Measurements from ENCODE around the gene CHRNA9.
"Not testable (repeated sequence)": the region's sequence is repeated elsewhere in the genome, so short reads cannot be mapped to it uniquely, and the experiment has no call there.

CHRNA9 gene

DNA sequence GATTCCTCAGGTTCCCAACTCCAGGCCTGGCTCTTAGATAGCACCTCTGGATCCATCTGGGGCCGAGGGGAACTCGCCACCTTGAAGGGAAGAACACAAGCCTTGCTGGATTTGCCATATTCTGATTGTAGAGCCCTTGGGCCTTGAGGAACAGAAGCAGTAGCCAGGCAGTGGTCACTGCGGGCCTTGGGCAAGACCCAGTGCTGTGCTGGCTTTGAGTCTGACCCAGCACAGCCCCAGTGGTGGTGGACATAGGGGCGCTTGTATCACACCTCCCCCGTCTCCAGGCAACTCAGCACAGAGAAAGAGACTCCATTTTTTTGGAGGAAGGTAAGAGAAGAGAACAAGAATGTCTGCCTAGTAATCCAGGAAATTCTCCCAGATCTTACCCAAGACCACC lies 45.5 kb downstream of the CHRNA9 start:
- no peak for DNase-seq (ENCODE audit: low read depth)

DNA sequence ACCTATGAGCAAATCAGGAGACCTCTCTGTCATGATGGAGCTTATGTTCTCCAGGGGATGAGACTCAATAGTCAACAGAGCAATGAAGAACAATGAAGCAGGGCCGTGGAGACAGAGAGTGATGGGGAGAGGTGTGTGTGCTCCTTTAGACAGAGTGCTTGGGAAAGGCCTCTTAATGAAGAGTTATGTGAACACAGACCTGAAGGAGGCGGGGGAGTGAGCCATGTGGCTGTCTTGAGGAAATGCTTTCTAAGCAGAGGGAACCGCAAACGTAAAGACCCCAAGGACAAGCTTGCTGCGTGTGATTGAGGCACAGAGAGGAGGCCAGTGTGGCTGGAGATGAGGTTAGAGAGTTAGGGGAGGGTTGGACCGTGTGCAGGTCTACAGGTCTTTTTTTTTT lies 53.1 kb downstream of the CHRNA9 start:
- DNase-seq (ENCODE audit: low read depth) = no peak

DNA sequence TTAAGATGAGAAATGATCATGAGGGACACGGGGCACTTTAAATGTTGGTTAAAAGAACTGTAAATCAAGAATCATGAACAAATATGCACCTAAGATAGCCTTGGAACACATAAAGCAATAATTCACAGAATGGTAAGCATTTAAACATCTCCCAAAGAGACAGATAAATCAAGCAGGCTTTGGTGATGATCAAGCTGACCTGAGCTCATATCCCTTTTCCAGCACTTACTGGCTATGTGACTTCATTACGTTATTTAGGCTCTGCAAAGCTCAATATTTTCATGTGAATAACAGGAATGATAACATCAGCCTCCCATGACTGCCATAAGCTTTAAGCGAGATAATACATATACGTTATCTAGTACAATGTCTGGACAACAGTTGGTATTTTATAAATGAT lies 54.9 kb downstream of the CHRNA9 start:
- DNase-seq (ENCODE audit: low read depth) = no peak

DNA sequence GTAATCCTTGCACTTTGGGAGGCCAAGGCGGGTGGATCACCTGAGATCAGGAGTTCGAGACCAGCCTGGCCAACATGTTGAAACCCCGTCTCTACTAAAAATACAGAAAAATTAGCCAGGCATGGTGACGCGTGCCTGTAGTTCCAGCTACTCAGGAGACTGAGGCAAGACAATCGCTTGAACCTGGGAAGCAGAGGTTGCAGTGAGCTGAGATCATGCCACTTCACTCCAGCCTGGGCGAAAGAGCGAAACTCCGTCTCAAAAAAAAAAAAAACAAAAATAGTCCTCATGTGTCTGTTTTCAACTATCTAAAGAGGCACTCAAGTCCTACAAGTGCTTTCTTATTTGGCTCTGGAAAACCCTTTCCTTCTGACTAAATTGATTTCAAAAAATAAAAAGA lies 57.1 kb downstream of the CHRNA9 start:
- not testable (repeated sequence) for DNase-seq (ENCODE audit: low read depth)

DNA sequence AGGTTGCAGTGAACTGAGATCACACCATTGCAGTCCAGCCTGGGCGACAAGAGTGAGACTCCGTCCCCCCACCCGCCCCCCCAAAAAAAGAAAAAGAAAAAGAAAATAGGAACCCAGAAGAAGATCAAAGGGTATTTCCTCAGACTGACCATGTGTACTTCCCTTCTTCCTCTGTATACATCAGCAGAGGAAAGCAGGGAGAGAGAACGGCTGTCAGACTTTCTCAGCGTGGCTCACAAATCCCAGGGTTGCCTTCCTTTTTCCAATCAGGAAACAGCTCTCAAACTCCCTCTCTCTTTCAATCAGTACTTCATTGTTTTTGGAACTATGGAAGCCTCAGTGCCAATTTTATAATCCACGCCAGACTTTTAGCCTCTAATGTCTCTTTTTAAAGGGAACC lies 59.1 kb downstream of the CHRNA9 start:
- DNase-seq (ENCODE audit: low read depth) = no peak

DNA sequence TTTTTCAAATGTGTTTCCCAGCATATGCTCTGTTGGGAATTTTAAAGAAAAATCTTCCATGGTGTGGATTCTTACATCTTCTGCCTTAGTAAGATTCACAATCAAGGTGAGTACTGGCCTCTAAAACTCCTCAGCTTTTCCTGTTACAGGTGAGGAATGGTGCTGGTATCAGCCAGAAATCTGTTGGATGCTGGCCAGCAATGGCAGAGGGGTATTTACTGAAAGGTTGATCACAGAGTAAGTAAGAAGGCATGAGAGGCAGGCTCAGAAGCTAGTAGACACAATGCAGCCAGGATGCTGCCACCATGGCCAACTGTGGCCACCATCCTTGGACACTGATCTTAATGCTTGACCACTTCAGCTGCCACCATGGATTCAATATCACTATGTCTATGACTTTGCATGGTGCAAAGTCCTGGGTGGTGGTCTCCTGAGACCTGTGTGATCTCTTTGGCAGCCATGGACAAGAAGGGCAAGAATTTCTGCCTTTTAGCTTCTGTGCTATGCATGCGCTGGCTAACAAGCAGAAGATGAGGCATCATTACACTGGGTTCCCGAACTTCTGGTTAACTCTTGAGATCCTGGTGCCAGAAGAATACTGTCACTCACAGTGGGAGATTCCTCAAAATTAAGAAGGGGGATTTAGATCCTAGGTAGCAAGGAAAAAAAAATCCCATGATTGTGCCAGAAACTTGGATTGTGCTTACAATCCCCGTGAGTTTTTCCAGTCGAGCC lies 60.2 kb downstream of the CHRNA9 start:
- no peak for DNase-seq (ENCODE audit: low read depth)

DNA sequence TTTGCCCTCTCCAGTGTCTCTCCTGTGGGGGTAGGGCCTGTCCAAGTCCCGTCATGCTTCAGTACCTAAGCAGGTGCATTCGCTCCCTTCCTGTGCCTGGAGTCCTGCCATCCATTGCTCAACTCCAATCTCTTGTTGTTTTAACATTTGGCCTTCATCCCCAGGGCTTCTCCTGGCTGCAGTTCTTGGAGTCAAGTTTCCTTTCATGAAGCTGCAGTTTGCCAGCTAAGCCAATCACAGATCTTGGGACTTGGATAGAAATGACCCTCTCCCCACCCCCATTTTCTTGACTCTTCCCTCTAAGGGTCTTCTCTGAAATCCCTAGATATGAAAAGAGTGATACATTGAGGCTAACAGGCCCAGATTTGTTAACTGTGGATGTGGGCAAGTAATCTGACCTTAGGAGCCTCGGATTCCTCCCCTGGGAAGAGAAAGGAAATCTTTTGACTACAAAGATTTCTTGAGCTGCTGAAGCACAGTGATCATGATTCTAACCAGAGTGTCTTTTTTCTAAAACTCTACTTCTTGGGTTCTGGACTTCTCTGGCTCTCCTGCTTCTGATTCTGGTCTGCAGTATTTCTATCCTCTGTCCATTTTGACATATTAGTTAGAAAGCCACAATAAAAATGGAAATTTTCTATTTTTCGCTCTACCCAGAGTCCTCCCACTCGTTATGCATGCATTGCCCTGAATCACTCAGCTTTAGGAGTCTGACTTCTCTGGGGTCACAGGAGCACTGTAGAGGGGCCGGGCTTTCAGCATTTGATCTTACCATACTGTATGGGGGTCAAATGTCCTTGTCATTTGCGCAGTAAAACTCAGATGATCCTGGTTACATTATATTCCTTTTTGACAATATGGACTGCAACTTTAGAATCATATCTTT lies 61.0 kb downstream of the CHRNA9 start:
- no peak for DNase-seq (ENCODE audit: low read depth)

DNA sequence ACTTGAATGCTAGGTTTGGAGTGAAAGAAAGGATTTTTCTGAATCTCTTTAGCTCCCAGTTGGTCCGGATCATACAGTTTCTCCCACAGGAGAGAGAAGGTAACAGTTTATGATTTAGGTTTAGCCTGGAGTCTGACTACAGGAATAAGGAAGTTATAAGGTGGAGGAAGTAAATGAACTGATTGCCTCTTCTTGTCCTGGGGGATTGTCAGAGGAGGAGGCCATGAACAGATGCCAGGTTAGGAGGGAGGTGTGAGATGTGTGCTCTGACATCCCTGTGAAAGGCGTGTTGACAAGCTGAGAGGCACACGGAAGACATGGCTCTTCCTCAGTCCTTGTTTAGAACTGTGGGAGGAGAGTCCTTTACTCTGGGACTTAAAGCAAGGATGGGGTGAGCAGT lies 64.4 kb downstream of the CHRNA9 start:
- DNase-seq (ENCODE audit: low read depth) = no peak

DNA sequence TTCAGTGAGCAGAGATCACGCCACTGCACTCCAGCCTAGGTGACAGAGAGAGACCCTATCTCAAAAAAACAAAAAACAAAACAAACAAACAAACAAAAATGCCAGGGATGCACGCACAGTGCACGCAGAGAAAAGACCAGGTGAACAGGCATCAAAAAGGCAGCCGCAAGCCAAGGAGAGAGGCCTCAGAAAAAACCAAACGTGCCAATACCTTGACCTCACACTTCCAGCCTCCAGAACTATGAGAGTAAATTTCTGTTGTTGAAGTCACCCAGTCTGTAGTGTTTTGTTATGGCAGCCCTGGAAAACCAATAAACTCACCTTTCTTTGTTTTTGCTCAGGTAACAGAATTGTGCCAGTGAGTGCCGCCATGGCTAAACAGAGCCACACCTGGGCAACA lies 66.0 kb downstream of the CHRNA9 start:
- DNase-seq (ENCODE audit: low read depth) = no peak

DNA sequence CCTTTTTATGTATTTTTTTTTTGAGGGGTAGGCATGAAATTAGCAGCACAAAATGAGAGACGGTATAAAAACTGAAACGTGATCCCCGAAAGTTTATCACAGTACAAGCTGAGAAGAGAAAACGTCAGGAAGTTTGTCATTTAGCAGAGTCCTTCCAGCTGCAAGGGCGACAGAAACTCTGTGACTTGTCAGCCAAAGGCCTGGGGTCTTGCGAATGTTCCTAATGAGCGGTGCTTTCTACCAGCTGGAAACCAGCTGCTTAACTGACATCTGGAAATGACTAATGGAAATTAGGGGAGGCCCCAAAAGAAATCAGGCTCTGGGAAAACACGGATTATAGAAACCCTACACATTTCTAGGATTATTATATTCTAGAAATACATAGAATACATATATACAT lies 66.5 kb downstream of the CHRNA9 start:
- DNase-seq (ENCODE audit: low read depth) = no peak

DNA sequence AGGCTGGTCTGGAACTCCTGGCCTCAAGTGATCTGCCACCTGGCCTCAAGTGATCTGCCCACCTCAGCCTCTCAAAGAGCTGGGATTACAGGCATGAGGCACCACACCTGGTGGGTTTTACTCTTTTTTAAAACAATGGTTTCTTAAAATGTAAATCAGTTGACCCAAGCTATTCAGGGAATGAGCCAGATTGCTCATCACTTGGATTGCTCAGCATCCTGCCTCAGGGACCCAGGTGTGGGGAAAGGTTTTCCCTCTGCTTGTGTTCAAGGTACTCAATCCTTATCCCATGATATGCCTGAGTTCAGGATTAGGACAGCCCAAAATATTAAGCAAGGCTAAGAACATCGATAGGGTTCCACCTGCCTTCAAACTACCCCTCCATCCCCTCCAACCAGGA lies 67.4 kb downstream of the CHRNA9 start:
- DNase-seq (ENCODE audit: low read depth) = no peak

DNA sequence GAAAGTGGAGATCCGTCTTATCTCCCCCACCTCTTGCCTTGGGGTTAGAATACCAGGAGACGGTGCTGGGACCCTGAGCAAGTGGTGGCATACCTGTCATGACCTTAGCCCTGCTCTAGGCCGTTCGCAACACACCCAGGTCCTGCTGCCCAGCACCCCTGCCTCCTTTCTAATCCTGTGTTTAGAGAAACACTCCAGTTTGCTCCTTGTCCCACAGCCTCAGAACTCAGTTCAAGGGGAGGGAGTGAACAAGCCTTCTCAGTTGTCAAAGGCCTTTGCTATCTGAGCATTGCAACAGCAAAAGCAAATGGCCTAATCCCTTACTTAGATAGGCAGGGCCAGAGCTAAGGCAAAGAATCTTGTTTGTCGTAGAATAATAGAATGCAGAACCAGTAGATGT lies 67.9 kb downstream of the CHRNA9 start:
- no peak for DNase-seq (ENCODE audit: low read depth)
